GM19438 (cell line): Measurements from ENCODE around the gene STEAP3.
"Not testable (repeated sequence)": the region's sequence is repeated elsewhere in the genome, so short reads cannot be mapped to it uniquely, and the experiment has no call there.

Experiments used
- ATAC-seq: cut with Tn5 transposase; IDR thresholded peaks from one replicate; pipeline ENCODE4 v1.9.1; 2021; ENCODE audit warnings: low read depth; ENCODE audit not compliant: unreplicated experiment

The STEAP3 gene

GRCh38 chr2:119260646-119261492 is 37.2 kb downstream of the STEAP3 start:
- no peak for ATAC-seq

GRCh38 chr2:119261493-119262225 is 38.0 kb downstream of the STEAP3 start:
- ATAC-seq: no peak

DNA sequence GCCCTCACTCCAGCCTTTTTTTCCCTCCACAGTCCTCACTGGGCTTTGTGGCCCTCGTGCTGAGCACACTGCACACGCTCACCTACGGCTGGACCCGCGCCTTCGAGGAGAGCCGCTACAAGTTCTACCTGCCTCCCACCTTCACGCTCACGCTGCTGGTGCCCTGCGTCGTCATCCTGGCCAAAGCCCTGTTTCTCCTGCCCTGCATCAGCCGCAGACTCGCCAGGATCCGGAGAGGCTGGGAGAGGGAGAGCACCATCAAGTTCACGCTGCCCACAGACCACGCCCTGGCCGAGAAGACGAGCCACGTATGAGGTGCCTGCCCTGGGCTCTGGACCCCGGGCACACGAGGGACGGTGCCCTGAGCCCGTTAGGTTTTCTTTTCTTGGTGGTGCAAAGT is 39.4 kb downstream of the STEAP3 start:
- no peak for ATAC-seq

- no peak for ATAC-seq
Measured at GRCh38 chr2:119263656-119264055, 40.0 kb downstream of the STEAP3 start.

GRCh38 chr2:119264781-119265692 is 41.4 kb downstream of the STEAP3 start:
- peak; percentile 93 for ATAC-seq

DNA sequence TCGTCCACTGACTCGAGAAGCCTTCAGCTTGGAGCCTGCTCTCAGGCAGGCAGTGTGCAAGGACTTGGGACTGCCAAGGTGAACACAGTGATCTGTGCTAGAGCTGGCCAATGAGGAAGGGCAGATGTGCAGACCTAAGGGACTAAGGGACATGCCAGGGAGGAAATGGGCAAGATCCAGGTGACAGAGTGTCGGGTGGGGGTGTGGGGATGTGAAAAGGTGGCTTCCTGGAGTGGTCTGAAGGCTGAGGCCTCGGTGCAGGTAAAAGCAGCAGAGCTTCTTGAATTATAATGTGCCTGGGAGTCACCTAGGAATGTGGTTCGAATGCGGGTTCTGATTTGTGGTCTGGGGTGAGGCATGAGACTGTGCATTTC is 42.0 kb downstream of the STEAP3 start:
- ATAC-seq: no peak

DNA sequence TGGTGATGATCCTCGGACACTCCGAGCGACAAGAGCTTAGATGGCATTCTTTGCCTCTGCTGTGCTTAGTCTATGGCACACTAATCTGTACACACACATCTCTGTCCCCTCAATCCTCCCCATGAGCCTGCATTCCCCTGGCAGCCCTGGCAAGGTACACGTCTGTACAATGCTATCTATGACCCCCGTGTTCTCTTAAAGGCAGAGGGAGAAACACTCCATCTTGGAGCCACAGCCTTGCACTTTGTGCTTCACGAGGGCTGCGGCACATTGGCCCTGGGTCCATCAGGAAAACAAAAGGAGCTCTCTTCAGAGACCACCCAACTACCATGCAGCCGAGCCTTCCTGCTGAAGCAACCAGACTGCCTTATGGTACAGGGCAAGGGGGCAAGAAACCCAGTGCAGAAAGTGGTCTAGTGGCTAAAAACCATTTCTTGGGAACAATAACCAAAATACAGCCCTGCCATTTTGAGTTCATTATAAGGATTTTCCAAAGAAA is 42.5 kb downstream of the STEAP3 start:
- ATAC-seq: no peak

DNA sequence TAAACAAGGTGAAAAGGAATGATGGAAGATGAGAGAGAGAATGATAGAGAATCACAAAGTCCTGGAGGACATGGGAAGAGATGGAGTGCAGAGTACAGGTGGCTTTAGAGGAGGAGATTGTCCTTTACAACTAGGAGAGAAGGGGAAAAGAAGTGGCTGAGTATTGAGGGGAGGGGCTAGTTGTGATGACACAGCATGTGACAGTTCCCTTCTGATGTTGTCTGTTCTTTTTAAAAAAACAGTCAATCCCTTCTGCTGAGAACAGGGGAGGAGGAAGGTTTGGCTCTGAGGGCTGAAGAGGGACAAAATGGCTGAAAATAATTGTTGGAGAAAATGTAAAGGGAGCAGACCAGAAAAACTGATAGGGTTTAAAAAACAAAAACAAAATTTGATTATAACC is 44.0 kb downstream of the STEAP3 start:
- no peak for ATAC-seq

GRCh38 chr2:119276864-119277263 is 53.2 kb downstream of the STEAP3 start:
- ATAC-seq: no peak

DNA sequence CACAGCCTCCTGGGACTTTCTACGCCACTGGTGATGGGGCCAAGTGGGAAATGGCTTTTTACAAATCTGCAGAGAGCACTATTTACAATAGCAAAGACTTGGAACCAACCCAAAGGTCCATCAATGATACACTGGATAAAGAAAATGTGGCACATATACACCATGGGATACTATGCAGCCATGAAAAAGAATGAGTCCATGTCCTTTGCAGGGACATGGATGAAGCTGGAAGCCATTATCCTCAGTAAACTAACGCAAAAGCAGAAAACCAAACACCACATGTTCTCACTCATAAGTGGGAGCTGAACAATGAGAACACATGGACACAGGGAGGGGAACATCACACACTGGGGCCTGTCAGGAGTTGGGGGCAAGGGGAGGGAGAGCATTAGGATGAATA is 54.8 kb downstream of the STEAP3 start:
- ATAC-seq: not testable (repeated sequence)

- no peak for ATAC-seq
Measured at GRCh38 chr2:119278946-119279345, 55.3 kb downstream of the STEAP3 start.

DNA sequence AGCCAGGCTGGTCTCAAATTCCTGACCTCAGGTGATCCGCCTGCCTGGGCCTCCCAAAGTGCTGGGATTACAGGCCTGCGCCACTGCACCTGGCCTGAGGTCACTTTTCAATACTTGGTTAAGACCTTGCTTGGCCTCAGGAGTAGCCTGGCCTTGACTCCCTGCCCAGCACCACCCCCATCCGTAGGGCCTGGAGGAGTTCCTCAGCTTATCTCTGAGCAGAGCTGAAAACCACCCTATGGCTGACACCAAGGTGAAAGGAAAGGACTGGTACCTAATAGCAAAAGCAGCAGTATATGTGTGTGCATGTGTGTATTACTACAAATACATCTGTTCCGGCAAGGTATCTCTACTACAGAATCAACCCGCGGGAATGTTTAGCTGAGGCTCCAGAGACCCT is 56.0 kb downstream of the STEAP3 start:
- ATAC-seq: no peak

GRCh38 chr2:119280680-119281079 is 57.0 kb downstream of the STEAP3 start:
- ATAC-seq: no peak

DNA sequence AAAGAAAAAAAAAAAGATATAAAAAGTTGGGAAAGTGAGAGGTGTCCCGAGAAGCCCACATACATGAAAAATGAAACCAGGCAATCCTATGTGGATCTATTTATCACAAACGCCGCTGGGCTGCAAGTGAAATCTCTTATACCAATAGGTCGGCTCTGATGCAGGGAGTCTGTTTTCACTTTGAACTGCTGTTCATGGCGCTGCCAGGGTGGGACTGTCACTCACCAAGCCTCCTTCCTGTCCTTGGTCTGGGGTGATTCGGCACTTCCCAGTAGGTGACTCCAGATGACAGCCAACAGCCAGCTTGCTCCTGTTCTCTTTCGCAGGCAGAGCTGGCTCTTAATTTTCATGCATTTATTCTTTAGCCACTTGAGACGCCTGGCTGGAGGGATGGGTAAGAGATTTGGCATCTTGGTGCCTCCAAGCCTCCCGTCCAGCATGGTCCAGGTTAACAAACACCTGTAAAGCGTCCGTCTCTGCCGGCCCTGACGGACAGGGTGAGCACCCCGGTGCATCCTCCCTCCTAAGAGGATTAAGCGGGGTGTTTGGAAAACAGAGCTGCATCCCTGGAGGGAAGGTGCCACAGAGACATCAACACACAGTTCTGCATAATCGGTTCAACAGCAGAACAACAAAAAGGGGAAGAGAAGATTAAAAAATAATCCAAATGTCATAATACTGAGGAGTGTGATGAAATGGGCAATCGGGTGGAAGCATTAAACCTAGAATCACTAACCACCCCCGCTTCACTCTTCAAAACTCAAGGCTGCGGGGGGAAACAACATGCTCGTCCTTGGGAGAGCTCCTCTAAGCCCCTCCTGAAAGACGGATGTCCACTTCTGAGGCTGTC is 58.7 kb downstream of the STEAP3 start:
- ATAC-seq: no peak

GRCh38 chr2:119282996-119283511 is 59.4 kb downstream of the STEAP3 start:
- ATAC-seq: no peak

DNA sequence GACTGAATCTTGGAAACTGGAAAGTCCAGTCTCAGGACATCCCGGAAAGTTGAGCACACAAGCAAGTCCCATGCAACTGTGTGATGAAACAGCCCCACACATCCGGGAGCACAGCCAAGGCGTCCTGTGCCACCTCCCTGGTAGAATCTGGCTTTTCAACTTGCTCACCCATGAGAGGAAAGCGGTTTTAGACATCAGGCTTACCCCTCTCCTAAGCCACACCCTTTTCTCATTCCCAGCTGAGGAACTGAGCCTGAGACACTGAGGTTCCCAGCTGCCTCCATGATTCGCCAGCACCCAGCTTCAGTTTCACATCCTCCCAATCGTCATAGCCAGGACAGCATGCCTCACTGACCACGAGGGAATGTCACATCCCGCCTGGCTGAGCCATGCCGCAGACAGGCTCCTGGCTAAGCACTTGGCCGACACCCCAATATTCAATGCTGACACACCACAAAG is 60.3 kb downstream of the STEAP3 start:
- no peak for ATAC-seq

- ATAC-seq: no peak
Measured at GRCh38 chr2:119286661-119287060, 63.0 kb downstream of the STEAP3 start.

GRCh38 chr2:119288576-119288975 is 64.9 kb downstream of the STEAP3 start:
- no peak for ATAC-seq

DNA sequence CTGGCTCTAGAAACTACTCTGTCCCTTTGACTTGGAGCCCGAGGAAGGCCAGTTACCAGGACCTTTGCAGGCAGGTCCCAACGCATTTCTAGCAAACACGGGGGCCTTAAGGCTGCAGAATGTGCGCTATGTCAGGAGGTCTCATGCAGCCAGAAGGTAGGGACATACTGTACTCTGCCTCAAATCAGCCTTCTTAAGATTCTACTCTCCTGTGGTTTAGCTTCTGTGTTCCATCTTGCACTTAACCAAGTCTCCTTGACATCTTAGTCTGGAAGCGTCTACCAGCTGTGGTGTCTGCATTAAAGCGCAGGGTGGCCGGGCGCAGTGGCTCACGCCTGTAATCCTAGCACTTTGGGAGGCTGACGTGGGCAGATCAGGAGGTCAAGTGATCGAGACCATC is 65.5 kb downstream of the STEAP3 start:
- ATAC-seq: no peak

DNA sequence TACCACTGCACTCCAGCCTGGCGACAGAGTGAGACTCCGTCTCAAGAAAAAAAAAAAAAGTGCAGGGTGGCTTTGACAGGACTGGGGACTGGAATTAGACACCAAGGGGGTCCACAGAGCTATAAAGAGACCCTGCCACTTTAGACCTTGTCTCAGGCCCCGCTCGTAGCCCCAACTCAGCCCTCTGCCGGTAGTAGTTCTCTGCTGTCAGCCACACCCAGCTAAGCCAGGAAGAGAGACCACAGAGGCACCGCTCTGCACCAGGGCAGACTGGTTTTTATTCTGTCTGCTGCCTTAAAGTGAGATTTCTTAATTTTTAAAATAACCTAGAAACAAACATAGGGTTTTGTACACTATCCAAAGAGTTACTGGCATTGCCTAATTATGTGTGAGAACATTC is 66.0 kb downstream of the STEAP3 start:
- ATAC-seq: no peak
